Sciatic nerve (tissue), 2 donors: Measurements from ENCODE around the gene HGF. TPM values are rescaled to one million over a fixed set of nuclear protein-coding genes. Genes with fewer than 3 reads are reported as not detected.

Experiments
- ATAC-seq: fragments of 200-7000 bp; cut with Tn5 transposase; one replicate; pipeline ENCODE4 v1.9.1; 2020; ENCODE audit warnings: mild to moderate bottlenecking, moderate library complexity
- DNase-seq: peaks from one replicate; pipeline ENCODE4 v3.0.0-alpha.2; 2020; ENCODE audit warnings: low spot score
- intact Hi-C: fragments of 100-400 bp; cut with DNase I; formaldehyde crosslinking; loops from one replicate; pipeline ENCODE4 v1.14.2; 2022
- total RNA-seq: library from RNA; stranded (reverse); fragmentation: NEBNext Ultra II Directional; extraction: Animal tissue kit (Norgen Biotek cat#: 25700); gene quantifications from one replicate; pipeline ENCODE4 v1.2.1, GENCODE V29; 2021
- donor health status: DM: no; HTN: no; CAD: no.
- donor health status: DM: no; HTN: no; CAD: no.

The HGF gene
- total RNA-seq, 1 donor from 2014 or later, result 48.8 TPM

- no peak for DNase-seq
- no peak for ATAC-seq
- intact Hi-C loops, result no loop called here
These were observed 112.3 kb downstream of the HGF start for GRCh38 chr7:81657551-81657950.

GRCh38 chr7:81655271-81655670 is 114.6 kb downstream of the HGF start:
- intact Hi-C loops, result no loop called here
- no peak for ATAC-seq
- no peak for DNase-seq

- intact Hi-C loops, result no loop called here
- no peak for ATAC-seq
- DNase-seq, result no peak
These were observed 117.6 kb downstream of the HGF start for GRCh38 chr7:81652225-81652624.
